GM12878 (cell line): Measurements from ENCODE around the gene SH3BP1. TPM values are rescaled to one million over a fixed set of nuclear protein-coding genes. Genes with fewer than 3 reads are reported as not detected.

Source experiments
- ATAC-seq: fragments of 200-7000 bp; cut with Tn5 transposase; 3 replicates; pipeline ENCODE4 v1.9.1; 2020; ENCODE audit warnings: mild to moderate bottlenecking, moderate library complexity
- Bru-seq: library from RNA; stranded (reverse); fragments of 400-500 nt; gene quantifications from one replicate; lab custom pipeline; 2021; lab: Mats Ljungman, UMichigan
- BruChase-seq, 2 experiments: library from RNA; stranded (reverse); fragments of 400-500 nt; gene quantifications; one replicate each; lab custom pipeline; 2021; lab: Mats Ljungman, UMichigan
- BruUV-seq: library from RNA; stranded (reverse); fragments of 400-500 nt; replicated peaks from 2 replicates; lab custom pipeline; 2021; lab: Mats Ljungman, UMichigan
- CTCF ChIA-PET: fragments of 300-600 bp; sonication (Branson Sonifier 250); formaldehyde crosslinking; extraction: SDS; loops from one replicate; lab custom pipeline; 2021; ENCODE audit warnings: inconsistent platforms; lab: Yijun Ruan, JAX
- POLR2A ChIA-PET: fragments of 350-600 bp; formaldehyde crosslinking; extraction: SDS; loops from one replicate; lab custom pipeline; 2021; ENCODE audit warnings: inconsistent platforms; lab: Charles Lee
- RAD21 ChIA-PET: fragments of 300-600 bp; sonication (Branson Sonifier 250); formaldehyde crosslinking; loops from one replicate; lab custom pipeline; 2023; ENCODE audit warnings: antibody characterized with exemption; ENCODE audit not compliant: unreplicated experiment; lab: Charles Lee
- SMC1A ChIA-PET: fragments of 300-600 bp; sonication (Branson Sonifier 250); formaldehyde crosslinking; loops from one replicate; lab custom pipeline; 2023; ENCODE audit not compliant: unreplicated experiment, uncharacterized antibody; lab: Charles Lee
- DNase-seq: peaks from one replicate; pipeline ENCODE4 v3.0.0-alpha.2; 2011; ENCODE audit warnings: low read depth, low spot score
- FAIRE-seq: peaks from 3 replicates; lab custom pipeline; 2011; peaks lifted over from hg19 to GRCh38; lab: Jason Lieb, UNC
- H2AFZ ChIP-seq: 2 replicates; pipeline ENCODE4 v1.6.0; 2011; ENCODE audit warnings: low read depth, low read length, control low read depth; ENCODE audit not compliant: control insufficient read depth
- H3K27ac ChIP-seq: 2 replicates; pipeline ENCODE4 v1.5.1; 2011; ENCODE audit warnings: control low read depth; ENCODE audit not compliant: control insufficient read depth, insufficient read depth
- H3K27me3 ChIP-seq, 2 experiments: replicated peaks in 1 of 2; 2 replicates each; pipeline versions ENCODE4 v1.6.0 to v1.6.1; 2011; ENCODE audit warnings: low read length in 1 of 2; ENCODE audit not compliant: control insufficient read depth in 2 of 2, insufficient read depth in 2 of 2
- H3K36me3 ChIP-seq, 2 experiments: 2 replicates each; pipeline ENCODE4 v1.5.1; 2011; ENCODE audit warnings: low read length in 1 of 2; ENCODE audit not compliant: control insufficient read depth in 2 of 2, insufficient read depth in 2 of 2
- H3K4me1 ChIP-seq: 2 replicates; pipeline ENCODE4 v1.6.1; 2011; ENCODE audit warnings: mild to moderate bottlenecking, low read length, moderate library complexity, mixed read lengths; ENCODE audit not compliant: control insufficient read depth, insufficient read depth
- H3K4me2 ChIP-seq: 2 replicates; pipeline ENCODE4 v1.6.0; 2011; ENCODE audit warnings: control low read depth; ENCODE audit not compliant: control insufficient read depth, insufficient read depth
- H3K4me3 ChIP-seq: fragments of 200-600 bp; sonication (generic); 2 replicates; pipeline ENCODE4 v1.5.1; 2016
- H3K79me2 ChIP-seq: 2 replicates; pipeline ENCODE4 v1.6.0; 2011; ENCODE audit warnings: low read length; ENCODE audit not compliant: control insufficient read depth, insufficient read depth
- H3K9ac ChIP-seq: 2 replicates; pipeline ENCODE4 v1.8.0; 2011; ENCODE audit warnings: low read length, control low read depth, mixed read lengths; ENCODE audit not compliant: control insufficient read depth, insufficient read depth
- H3K9me3 ChIP-seq: replicated peaks from 3 replicates; pipeline ENCODE4 v1.5.1; 2011; ENCODE audit warnings: mild to moderate bottlenecking, low read length; ENCODE audit not compliant: control insufficient read depth, insufficient read depth
- H4K20me1 ChIP-seq: 2 replicates; pipeline ENCODE4 v1.6.0; 2011; ENCODE audit not compliant: control insufficient read depth, insufficient read depth
- BHLHE40 ChIP-seq, 2 experiments: fragments of 450-650 bp in 1 of 2; IDR thresholded peaks; 2 replicates each; pipeline ENCODE4 v1.6.1; 2011 to 2017; ENCODE audit warnings: low read depth in 2 of 2, borderline replicate concordance in 1 of 2, improper control_type of control experiment in 1 of 2, low read length in 1 of 2, mild to moderate bottlenecking in 1 of 2
- BMI1 ChIP-seq: fragments of 450-650 bp; IDR thresholded peaks from 2 replicates; pipeline ENCODE4 v1.6.1; 2016; ENCODE audit warnings: mild to moderate bottlenecking, moderate library complexity, borderline replicate concordance
- CHD1 ChIP-seq: IDR thresholded peaks from 2 replicates; pipeline ENCODE4 v1.6.1; 2012; ENCODE audit warnings: low read depth, low read length, improper control_type of control experiment
- DPF2 ChIP-seq: fragments of 450-650 bp; IDR thresholded peaks from 2 replicates; pipeline ENCODE4 v1.6.1; 2017; ENCODE audit warnings: mild to moderate bottlenecking
- GATAD2B ChIP-seq: fragments of 450-650 bp; conservative IDR thresholded peaks from 2 replicates; pipeline ENCODE4 v1.6.1; 2017; ENCODE audit warnings: low read depth, mild to moderate bottlenecking, moderate library complexity
- HDGF ChIP-seq: fragments of 450-650 bp; IDR thresholded peaks from 2 replicates; pipeline ENCODE4 v1.6.1; 2016; ENCODE audit warnings: antibody characterized with exemption
- IKZF1 ChIP-seq: fragments of 450-650 bp; conservative IDR thresholded peaks from 2 replicates; pipeline ENCODE4 v1.6.1; 2017; ENCODE audit warnings: antibody characterized with exemption, mild to moderate bottlenecking
- POLR2A ChIP-seq: IDR thresholded peaks from 2 replicates; pipeline ENCODE4 v1.6.1; 2011; ENCODE audit warnings: low read depth, mild to moderate bottlenecking, low read length
- WGBS: methylation state at CpG from one replicate; pipeline ENCODE4 v1.1.6; 2016; ENCODE audit warnings: low lambda C conversion rate; ENCODE audit not compliant: insufficient replicate concordance, insufficient coverage; ENCODE audit errors: missing lambda C conversion rate; 5-methylcytosine and 5-hydroxymethylcytosine counted together
- in situ Hi-C: fragments of 300-500 bp; cut with MboI; formaldehyde crosslinking; loops from 9 replicates; pipeline ENCODE4 v1.14.3; 2018; ENCODE audit warnings: mixed read lengths
- intact Hi-C: fragments of 100-400 bp; cut with micrococcal nuclease; formaldehyde crosslinking; loops from one replicate; pipeline ENCODE4 v1.14.2; 2022; ENCODE audit not compliant: unreplicated experiment
- long read RNA-seq, 2 experiments: library from polyadenylated mRNA; unstranded; transcript quantifications; one replicate each; pipeline ENCODE4 v2.0.0, GENCODE V29; 2019 to 2020
- polyA minus RNA-seq, 3 experiments: library from RNA; depleted of rRNA, polyadenylated mRNA; stranded (reverse); fragments of >200 nt; gene quantifications; 2 replicates each; pipeline ENCODE4 v1.2.3, GENCODE V29; 2011
- polyA plus RNA-seq, 11 experiments: library from polyadenylated mRNA; depleted of rRNA in 4 of 11; unstranded in 6 of 11; stranded (reverse) in 5 of 11; fragments of >200 nt; fragmentation: Nextera tagmentation in 4 of 11; fragmentation: Illumina TruSeq in 1 of 11; extraction: Ambion mirVana in 4 of 11; extraction: Trizol in 1 of 11; gene quantifications; 1 replicate in 1 of 11; 2 replicates in 10 of 11; pipeline versions ENCODE4 v1.2.1 to v1.2.3, GENCODE V29; 2011 to 2016; ENCODE audit warnings: inconsistent platforms in 2 of 11, missing spikeins in 2 of 11, low read depth in 1 of 11
- total RNA-seq, 4 experiments: library from RNA; depleted of rRNA in 3 of 4; stranded (reverse); fragments of >200 nt in 3 of 4; fragmentation: Illumina TruSeq in 1 of 4; extraction: Trizol in 1 of 4; gene quantifications; 2 replicates each; pipeline versions ENCODE4 v1.2.1 to v1.2.3, GENCODE V29; 2013 to 2021
- TF ChIP-seq, protein P1 (sequence below), 3 experiments: IDR thresholded peaks in 2 of 3; conservative IDR thresholded peaks in 1 of 3; 2 replicates each; pipeline ENCODE4 v1.5.1; 2011; ENCODE audit warnings: low read depth in 3 of 3, low read length in 3 of 3, mild to moderate bottlenecking in 3 of 3, control low read depth in 2 of 3, moderate library complexity in 2 of 3, inconsistent platforms in 1 of 3, mixed read lengths in 1 of 3; ENCODE audit not compliant: control insufficient read depth in 2 of 3, insufficient read depth in 1 of 3; ENCODE audit errors: extremely low read depth in 1 of 3
- TF ChIP-seq, protein P2 (sequence below): IDR thresholded peaks from 2 replicates; pipeline ENCODE4 v1.6.1; 2011; ENCODE audit warnings: low read depth, low read length, improper control_type of control experiment, borderline replicate concordance

SH3BP1 gene, protein sequence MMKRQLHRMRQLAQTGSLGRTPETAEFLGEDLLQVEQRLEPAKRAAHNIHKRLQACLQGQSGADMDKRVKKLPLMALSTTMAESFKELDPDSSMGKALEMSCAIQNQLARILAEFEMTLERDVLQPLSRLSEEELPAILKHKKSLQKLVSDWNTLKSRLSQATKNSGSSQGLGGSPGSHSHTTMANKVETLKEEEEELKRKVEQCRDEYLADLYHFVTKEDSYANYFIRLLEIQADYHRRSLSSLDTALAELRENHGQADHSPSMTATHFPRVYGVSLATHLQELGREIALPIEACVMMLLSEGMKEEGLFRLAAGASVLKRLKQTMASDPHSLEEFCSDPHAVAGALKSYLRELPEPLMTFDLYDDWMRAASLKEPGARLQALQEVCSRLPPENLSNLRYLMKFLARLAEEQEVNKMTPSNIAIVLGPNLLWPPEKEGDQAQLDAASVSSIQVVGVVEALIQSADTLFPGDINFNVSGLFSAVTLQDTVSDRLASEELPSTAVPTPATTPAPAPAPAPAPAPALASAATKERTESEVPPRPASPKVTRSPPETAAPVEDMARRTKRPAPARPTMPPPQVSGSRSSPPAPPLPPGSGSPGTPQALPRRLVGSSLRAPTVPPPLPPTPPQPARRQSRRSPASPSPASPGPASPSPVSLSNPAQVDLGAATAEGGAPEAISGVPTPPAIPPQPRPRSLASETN
- 73.5 and 76.3 TPM in 2 replicates for total RNA-seq (2013; cell fraction: nucleolus; rRNA removed)
- total RNA-seq (2014; rRNA removed): 34.0 and 37.5 TPM in 2 replicates
- total RNA-seq (2014; rRNA removed; fragmentation: Illumina TruSeq; extraction: Trizol): 16.8 and 17.9 TPM in 2 replicates
- 67.0 and 70.5 TPM in 2 replicates for total RNA-seq (2021)
- polyA plus RNA-seq (2011; ENCODE audit: low read depth): 126 TPM
- 14.5 and 27.0 TPM in 2 replicates for polyA plus RNA-seq (2011; rRNA removed)
- polyA plus RNA-seq (2011; cell fraction: cytosol; rRNA removed): 37.4 and 46.9 TPM in 2 replicates
- polyA plus RNA-seq (2011; cell fraction: nucleus; rRNA removed): 135 and 140 TPM in 2 replicates
- 56.7 and 111 TPM in 2 replicates for polyA plus RNA-seq (2012)
- 22.9 and 58.6 TPM in 2 replicates for polyA plus RNA-seq (2014; fragmentation: Illumina TruSeq; extraction: Trizol)
- 1 to 10 TPM in 1 of 2 experiments, under 1 TPM in 1; 0.29 to 1.1 TPM for polyA plus RNA-seq (2014; fragmentation: Nextera tagmentation; extraction: Ambion mirVana)
- polyA plus RNA-seq (2014; rRNA removed): 31.7 and 43.3 TPM in 2 replicates
- polyA plus RNA-seq (2016; fragmentation: Nextera tagmentation; extraction: Ambion mirVana): 1 to 10 TPM; 4.8 to 9.9 TPM
- 39.4 and 47.3 TPM in 2 replicates for polyA minus RNA-seq (2011; rRNA and poly(A)+ RNA removed)
- 11.4 and 39.4 TPM in 2 replicates for polyA minus RNA-seq (2011; cell fraction: cytosol; rRNA and poly(A)+ RNA removed)
- polyA minus RNA-seq (2011; cell fraction: nucleus; rRNA and poly(A)+ RNA removed): 33.5 and 50.5 TPM in 2 replicates
- Bru-seq, nascent RNA: percentile 53 among the genes with signal in this experiment
- BruChase-seq, experiment 1, labeled RNA remaining after a 6-hour chase: percentile 79 among the genes with signal in this experiment
- percentile 72 among the genes with signal in this experiment for BruChase-seq, experiment 2, labeled RNA remaining after a 2-hour chase
- long read RNA-seq, experiment 1, partial matches to known transcripts: 1 of 6 reads
- long read RNA-seq, experiment 1, other reads (novel, unspliced or antisense): 5 of 6 reads
- long read RNA-seq, experiment 2, partial matches to known transcripts: 1 of 1 reads
- long read RNA-seq, experiment 2, other reads (novel, unspliced or antisense): 0 of 1 reads

DNA sequence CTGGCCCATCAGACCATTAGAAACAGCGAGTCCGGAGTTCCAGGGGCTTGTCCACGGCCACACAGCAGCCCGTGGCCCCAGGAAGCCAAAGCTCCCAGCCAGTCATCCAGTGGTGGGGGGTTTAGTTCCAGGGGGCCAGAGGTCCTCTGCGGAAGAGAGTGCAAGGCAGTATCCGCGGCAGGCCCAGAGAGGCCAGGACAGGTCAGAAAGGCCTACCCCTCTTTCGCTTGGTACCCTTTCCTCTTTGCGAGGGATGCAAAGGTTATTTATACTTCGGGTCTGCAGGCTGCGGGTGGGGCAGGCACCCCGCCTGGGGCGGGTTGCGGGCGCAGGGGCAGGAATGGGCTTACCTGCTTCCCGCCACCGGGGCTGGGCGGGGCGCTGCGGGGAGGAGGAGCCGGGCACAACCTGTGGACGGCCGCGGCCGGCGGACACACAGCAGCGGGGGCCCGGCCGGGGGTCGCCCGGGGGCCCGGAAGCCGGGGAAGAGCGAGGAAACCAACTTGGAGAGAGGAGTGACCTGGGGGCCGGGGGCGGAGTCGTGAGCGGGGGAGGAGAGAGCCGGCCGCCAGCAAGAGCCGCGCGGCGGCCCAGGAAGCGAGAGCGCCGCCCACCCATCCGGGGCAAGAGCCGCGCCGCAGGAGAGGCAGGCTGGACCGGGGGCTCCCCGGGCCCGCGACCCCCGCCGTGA is at the start of gene SH3BP1:
SH3BP1 (plus strand) TSS at position 600 of the 691 bp plus-strand sequence. CDS start 119 bp downstream, outside the sequence.
- H4K20me1 ChIP-seq: no peaks in the 10 kb centered on the region
- TF ChIP-seq IKZF1: peak; percentile 48
- peak; percentile 47 for TF ChIP-seq DPF2
- TF ChIP-seq, protein P1, sequence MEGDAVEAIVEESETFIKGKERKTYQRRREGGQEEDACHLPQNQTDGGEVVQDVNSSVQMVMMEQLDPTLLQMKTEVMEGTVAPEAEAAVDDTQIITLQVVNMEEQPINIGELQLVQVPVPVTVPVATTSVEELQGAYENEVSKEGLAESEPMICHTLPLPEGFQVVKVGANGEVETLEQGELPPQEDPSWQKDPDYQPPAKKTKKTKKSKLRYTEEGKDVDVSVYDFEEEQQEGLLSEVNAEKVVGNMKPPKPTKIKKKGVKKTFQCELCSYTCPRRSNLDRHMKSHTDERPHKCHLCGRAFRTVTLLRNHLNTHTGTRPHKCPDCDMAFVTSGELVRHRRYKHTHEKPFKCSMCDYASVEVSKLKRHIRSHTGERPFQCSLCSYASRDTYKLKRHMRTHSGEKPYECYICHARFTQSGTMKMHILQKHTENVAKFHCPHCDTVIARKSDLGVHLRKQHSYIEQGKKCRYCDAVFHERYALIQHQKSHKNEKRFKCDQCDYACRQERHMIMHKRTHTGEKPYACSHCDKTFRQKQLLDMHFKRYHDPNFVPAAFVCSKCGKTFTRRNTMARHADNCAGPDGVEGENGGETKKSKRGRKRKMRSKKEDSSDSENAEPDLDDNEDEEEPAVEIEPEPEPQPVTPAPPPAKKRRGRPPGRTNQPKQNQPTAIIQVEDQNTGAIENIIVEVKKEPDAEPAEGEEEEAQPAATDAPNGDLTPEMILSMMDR (IDR thresholded peaks at IDR 0.05 in 2 of 3, conservative IDR thresholded peaks at IDR 0.05 in 1 of 3; ENCODE audit: control insufficient read depth in 2 of 3, extremely low read depth in 1 of 3, insufficient read depth in 1 of 3, low read depth in 3 of 3, low read length in 3 of 3): no peak
- TF ChIP-seq POLR2A: peak; percentile 46; the same call in 1 of the 2 replicates
- no peak for TF ChIP-seq BMI1
- no peak for TF ChIP-seq HDGF
- peak in 1 of 2 experiments; percentile 24; a peak in 1 of 4 replicates for TF ChIP-seq BHLHE40 (IDR thresholded peaks at IDR 0.05; ENCODE audit: borderline replicate concordance in 1 of 2, low read depth in 2 of 2, low read length in 1 of 2)
- TF ChIP-seq GATAD2B: 0 out of 2 replicates have a peak, but pooled peaks have one; percentile 53
- TF ChIP-seq, protein P2, sequence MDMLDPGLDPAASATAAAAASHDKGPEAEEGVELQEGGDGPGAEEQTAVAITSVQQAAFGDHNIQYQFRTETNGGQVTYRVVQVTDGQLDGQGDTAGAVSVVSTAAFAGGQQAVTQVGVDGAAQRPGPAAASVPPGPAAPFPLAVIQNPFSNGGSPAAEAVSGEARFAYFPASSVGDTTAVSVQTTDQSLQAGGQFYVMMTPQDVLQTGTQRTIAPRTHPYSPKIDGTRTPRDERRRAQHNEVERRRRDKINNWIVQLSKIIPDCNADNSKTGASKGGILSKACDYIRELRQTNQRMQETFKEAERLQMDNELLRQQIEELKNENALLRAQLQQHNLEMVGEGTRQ: no peak
- TF ChIP-seq CHD1: no peak

More for the DNA sequence above, at the start of gene SH3BP1:
- Histone ChIP-seq H3K4me1 (peaks cover 70% of the 10 kb centered on the region), H3K79me2 (peaks cover 27% of the 10 kb centered on the region), H3K4me3 (peak within 1 kb of the TSS; percentile 96), H3K4me2 (peak within 1 kb of the TSS; percentile 98), H3K36me3 (peaks cover 4 to 6% of the 10 kb centered on the region in 2 experiments; a peak in 3 of 4 replicates), H3K27ac (peak within 1 kb of the TSS; percentile 86), H3K9ac (peak within 1 kb of the TSS; percentile 87), H3K27me3 (no peaks in the 10 kb centered on the region), H2AFZ (peak within 1 kb of the TSS; percentile 50), H3K9me3 (no peaks in the 10 kb centered on the region)
- DNase-seq (no peak), FAIRE-seq (no peak), ATAC-seq (peak; percentile 59)
- intact Hi-C loops: no loop called here
- ChIA-PET CTCF (interaction anchor here (1.7 to 15.9 kb wide), 6 partner anchors 16 to 47 kb away, joined by 3 to 396 read pairs (median 193); partner anchors contain the start of genes GGA1, LGALS1, NOL12 and PDXP), POLR2A (interaction anchor here (0.6 to 6.0 kb wide), 8 partner anchors 12 to 112 kb away, joined by 3 to 96 read pairs (median 10); partner anchors contain the start of genes GGA1, LGALS1, LGALS2 and PDXP), RAD21 (interaction anchor here (0.6 to 10.1 kb wide), 8 partner anchors 8 to 46 kb away, joined by 3 to 173 read pairs (median 36); partner anchors contain the start of genes GGA1, LGALS1, NOL12 and PDXP), SMC1A (interaction anchor here (1.3 to 8.6 kb wide), 4 partner anchors 13 to 37 kb away, joined by 3 to 108 read pairs (median 52); partner anchors contain the start of genes GGA1 and PDXP)
- in situ Hi-C loops: no loop called here
- BruUV-seq: no TSS peak
- 2% methylated on average over 39 of the region's 57 CpGs for WGBS
